HG03060 (cell line): Measurements from ENCODE around the gene LRMDA.

ENCODE experiments used
- ATAC-seq: cut with Tn5 transposase; IDR thresholded peaks from one replicate; pipeline ENCODE4 v1.9.1; 2021; ENCODE audit warnings: low read depth, moderate number of reproducible peaks; ENCODE audit not compliant: unreplicated experiment

LRMDA gene

GRCh38 chr10:75801121-75801520, 369.7 kb downstream of the LRMDA start:
- ATAC-seq, result no peak

- ATAC-seq, result no peak
These were observed 370.2 kb downstream of the LRMDA start for GRCh38 chr10:75801661-75802060.

GRCh38 chr10:75803121-75803520, 371.7 kb downstream of the LRMDA start:
- no peak for ATAC-seq

- ATAC-seq, result no peak
These were observed 372.6 kb downstream of the LRMDA start for GRCh38 chr10:75803816-75804552.

DNA sequence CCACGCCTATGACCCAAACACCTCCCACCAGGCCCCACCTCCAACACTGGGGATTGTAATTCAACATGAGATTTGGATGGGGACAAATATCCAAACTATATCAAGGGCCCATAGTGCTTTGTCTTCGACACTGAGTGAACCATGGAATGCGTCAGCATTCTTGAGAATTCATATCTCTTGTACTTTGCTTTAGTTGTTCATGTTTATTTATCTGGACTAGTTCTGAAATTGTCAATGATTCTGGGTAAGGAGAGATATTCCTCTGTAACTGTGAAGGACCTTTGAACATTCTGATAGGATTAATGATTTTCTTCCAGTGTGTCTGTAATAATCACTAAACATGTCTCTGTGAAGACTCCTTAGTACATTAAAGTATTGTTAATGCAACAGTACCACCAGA, 374.8 kb downstream of the LRMDA start:
- ATAC-seq, result no peak

GRCh38 chr10:75807456-75807855, 376.0 kb downstream of the LRMDA start:
- ATAC-seq, result no peak

DNA sequence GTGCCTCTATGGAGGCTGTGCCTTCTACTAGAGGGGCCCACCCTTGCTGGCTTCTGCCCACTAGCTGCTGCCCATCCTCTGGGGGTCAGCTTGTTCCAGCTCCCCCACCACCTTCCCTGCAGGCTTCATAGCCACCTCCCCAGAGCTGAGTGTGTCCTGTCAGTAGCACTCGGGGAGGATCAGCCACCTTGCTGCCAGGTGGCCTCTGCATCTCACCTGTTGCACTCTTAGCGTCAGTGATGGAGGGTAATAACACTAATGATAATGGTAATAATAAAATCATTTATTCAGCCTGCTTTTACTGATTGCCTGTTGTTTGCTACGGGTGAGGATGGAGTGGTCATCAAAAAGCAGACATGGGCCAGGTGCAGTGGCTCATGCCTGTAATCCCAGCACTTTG, 377.6 kb downstream of the LRMDA start:
- no peak for ATAC-seq

DNA sequence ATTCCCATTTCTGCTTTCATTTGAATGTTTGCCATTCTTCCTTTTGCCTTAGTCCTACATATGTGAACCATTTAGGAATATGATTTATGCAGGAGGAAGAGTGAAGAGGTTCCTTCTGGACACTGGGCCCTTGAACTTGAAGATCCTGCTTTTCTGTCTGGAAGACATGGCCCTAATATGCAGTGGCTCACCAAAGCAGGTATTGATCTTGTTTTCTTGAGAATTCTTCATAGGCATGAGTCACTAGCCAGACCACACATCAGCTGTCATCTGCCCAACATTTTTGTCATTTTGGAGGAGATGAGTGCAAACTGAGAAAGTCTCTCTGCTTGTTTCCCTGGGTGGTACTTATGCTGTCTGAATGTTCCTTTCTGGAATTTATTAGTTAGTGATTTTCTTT, 382.6 kb downstream of the LRMDA start:
- ATAC-seq, result no peak

DNA sequence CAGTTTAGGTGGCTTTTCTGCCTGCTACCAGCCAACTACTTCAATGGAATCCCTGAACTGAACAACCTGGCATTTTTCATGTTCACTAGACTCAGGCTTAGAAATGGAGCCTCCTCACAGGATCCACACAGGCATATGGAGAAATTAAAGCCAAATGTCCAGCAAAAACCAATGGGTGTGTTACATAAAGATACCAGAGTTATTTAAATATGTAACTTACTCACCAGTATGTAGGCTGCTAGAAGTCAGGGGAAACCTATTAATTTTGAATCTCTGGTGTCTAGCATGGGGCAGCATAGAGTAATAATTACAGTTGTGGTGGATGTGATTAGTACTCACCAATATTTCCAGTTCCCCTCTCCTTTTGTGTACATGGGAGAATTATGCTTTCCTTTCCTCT, 383.6 kb downstream of the LRMDA start:
- no peak for ATAC-seq

GRCh38 chr10:75817198-75817597, 385.8 kb downstream of the LRMDA start:
- no peak for ATAC-seq

GRCh38 chr10:75818552-75818951, 387.1 kb downstream of the LRMDA start:
- ATAC-seq, result no peak

- ATAC-seq, result no peak
These were observed 393.8 kb downstream of the LRMDA start for GRCh38 chr10:75825235-75825634.

GRCh38 chr10:75825661-75826060, 394.2 kb downstream of the LRMDA start:
- no peak for ATAC-seq

- no peak for ATAC-seq
These were observed 395.4 kb downstream of the LRMDA start for GRCh38 chr10:75826846-75827245.

DNA sequence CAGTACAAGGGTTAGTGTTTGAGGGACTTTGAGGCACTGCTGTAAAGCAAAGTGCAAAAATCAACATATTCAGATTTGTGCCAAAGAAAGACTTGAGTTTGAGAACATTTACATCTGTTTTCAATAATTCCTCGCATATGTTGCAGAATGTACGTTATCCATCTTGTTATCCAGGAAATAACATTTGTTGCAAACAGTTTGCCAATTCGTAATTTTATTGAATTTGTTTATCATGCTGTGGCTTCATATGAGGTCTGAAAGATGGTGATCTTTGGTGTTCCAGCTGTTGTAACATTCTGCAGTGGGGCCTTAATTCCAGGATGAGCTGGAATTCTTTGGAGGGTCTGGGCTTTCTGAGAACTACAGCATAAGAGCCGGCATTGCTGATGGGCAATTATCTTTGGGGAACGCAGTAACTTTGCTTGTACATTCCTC, 396.2 kb downstream of the LRMDA start:
- ATAC-seq, result no peak

DNA sequence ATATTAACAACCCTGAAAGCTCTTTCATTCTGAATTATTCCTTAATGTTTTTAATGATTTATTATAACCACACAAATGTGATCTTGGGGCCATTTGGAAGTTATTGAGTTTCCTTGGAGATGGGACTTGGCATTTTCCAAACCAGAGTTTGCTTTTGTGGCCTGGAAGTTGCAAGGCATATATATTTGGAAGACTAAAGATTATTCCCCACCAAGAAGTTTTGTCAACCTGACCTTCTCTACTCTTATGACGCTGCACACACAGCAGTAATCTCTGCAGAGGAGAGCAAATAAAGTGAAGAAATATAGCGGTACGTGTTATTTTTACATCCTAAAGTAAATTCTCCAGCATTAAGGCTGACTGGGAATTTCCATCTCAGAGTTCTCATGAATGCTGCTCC, 397.0 kb downstream of the LRMDA start:
- ATAC-seq, result no peak

DNA sequence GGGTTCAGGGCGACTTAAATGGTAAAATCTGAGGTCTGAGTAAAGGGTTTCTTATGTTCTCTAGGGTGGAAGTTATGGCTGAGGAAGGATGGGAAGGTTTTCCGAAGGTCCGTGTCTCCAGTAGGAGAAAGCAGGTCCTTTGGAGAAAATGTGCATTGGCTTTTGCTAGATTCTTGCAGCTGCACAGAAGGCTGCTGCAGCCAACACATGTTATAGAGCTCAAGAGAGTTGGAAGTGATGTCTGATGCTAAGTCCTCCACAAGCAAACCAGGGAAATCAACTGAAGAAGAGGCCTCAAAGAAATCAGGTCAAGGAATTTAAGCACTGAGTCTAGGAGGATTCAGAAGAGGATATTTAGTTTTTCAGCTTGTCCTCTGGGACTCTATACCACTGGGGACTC, 404.6 kb downstream of the LRMDA start:
- no peak for ATAC-seq

- ATAC-seq, result no peak
These were observed 407.1 kb downstream of the LRMDA start for GRCh38 chr10:75838486-75838885.

- no peak for ATAC-seq
These were observed 407.6 kb downstream of the LRMDA start for GRCh38 chr10:75839020-75839419.

GRCh38 chr10:75841266-75841665, 409.8 kb downstream of the LRMDA start:
- ATAC-seq, result no peak

- no peak for ATAC-seq
These were observed 413.9 kb downstream of the LRMDA start for GRCh38 chr10:75845176-75845947.

GRCh38 chr10:75847477-75847876, 416.1 kb downstream of the LRMDA start:
- no peak for ATAC-seq
